ENCODE data around the gene BTBD1.
"Not testable (repeated sequence)": the region's sequence is repeated elsewhere in the genome, so short reads cannot be mapped to it uniquely, and the experiment has no call there.

The BTBD1 gene

GRCh38 chr15:83094583-83094982, 27.5 kb upstream of the BTBD1 start:
- no peak for DNase-seq (ENCODE audit: low read depth in 2 of 2)

GRCh38 chr15:83092309-83092976, 25.4 kb upstream of the BTBD1 start:
- DNase-seq (ENCODE audit: low read depth in 2 of 2), result no peak

- DNase-seq (ENCODE audit: low read depth in 2 of 2), result not testable (repeated sequence)
Observed at GRCh38 chr15:83091965-83092308, 24.9 kb upstream of the BTBD1 start.

GRCh38 chr15:83090465-83090864, 23.4 kb upstream of the BTBD1 start:
- no peak for DNase-seq (ENCODE audit: low read depth in 2 of 2)

- DNase-seq (ENCODE audit: low read depth in 2 of 2), result no peak
Observed at GRCh38 chr15:83088876-83089275, 21.8 kb upstream of the BTBD1 start.

GRCh38 chr15:83087576-83087975, 20.5 kb upstream of the BTBD1 start:
- no peak for DNase-seq (ENCODE audit: low read depth in 2 of 2)

GRCh38 chr15:83085864-83086552, 19.0 kb upstream of the BTBD1 start:
- DNase-seq (ENCODE audit: low read depth in 2 of 2), result not testable (repeated sequence)

GRCh38 chr15:83085461-83085860, 18.4 kb upstream of the BTBD1 start:
- DNase-seq (ENCODE audit: low read depth in 2 of 2), result not testable (repeated sequence)

- DNase-seq (ENCODE audit: low read depth in 2 of 2), result no peak
Observed at GRCh38 chr15:83082730-83083386, 15.8 kb upstream of the BTBD1 start.

- DNase-seq (ENCODE audit: low read depth in 2 of 2), result no peak
Observed at GRCh38 chr15:83081256-83082014, 14.4 kb upstream of the BTBD1 start.

GRCh38 chr15:83078712-83079111, 11.7 kb upstream of the BTBD1 start:
- no peak for DNase-seq (ENCODE audit: low read depth in 2 of 2)

GRCh38 chr15:83077491-83078230, 10.6 kb upstream of the BTBD1 start:
- no peak for DNase-seq (ENCODE audit: low read depth in 2 of 2)

- DNase-seq (ENCODE audit: low read depth in 2 of 2), result not testable (repeated sequence)
Observed at GRCh38 chr15:83069211-83069642, 2.2 kb upstream of the BTBD1 start.

GRCh38 chr15:83068054-83068453, 1.0 kb upstream of the BTBD1 start:
- no peak for DNase-seq (ENCODE audit: low read depth in 2 of 2)

GRCh38 chr15:83067638-83067962, 548 bp upstream of the BTBD1 start:
- no peak for DNase-seq (ENCODE audit: low read depth in 2 of 2)

GRCh38 chr15:83066034-83066733, 868 bp downstream of the BTBD1 start:
- no peak for DNase-seq (ENCODE audit: low read depth in 2 of 2)

- DNase-seq (ENCODE audit: low read depth in 2 of 2), result no peak
Observed at GRCh38 chr15:83065431-83065830, 1.6 kb downstream of the BTBD1 start.

GRCh38 chr15:83064859-83065258, 2.2 kb downstream of the BTBD1 start:
- DNase-seq (ENCODE audit: low read depth in 2 of 2), result no peak

- no peak for DNase-seq (ENCODE audit: low read depth in 2 of 2)
Observed at GRCh38 chr15:83063551-83063950, 3.5 kb downstream of the BTBD1 start.

GRCh38 chr15:83062768-83063180, 4.3 kb downstream of the BTBD1 start:
- DNase-seq (ENCODE audit: low read depth in 2 of 2), result no peak

GRCh38 chr15:83061680-83062079, 5.4 kb downstream of the BTBD1 start:
- DNase-seq (ENCODE audit: low read depth in 2 of 2), result no peak

Data from stimulated activated CD4-positive, alpha-beta T cell treated with anti-CD3 and anti-CD28 coated beads, Interleukin-12 subunit alpha, Interleukin-12 subunit beta, amount 100 ng/mL, for 24 hours (primary cell).